COLO668 (cell line): ENCODE results near the gene GLYATL1.

Experiments
- DNase-seq: peaks from one replicate; lab custom pipeline; 2025; ENCODE audit not compliant: unreplicated experiment; lab: John Stamatoyannopoulos, UW

GLYATL1 gene

DNA sequence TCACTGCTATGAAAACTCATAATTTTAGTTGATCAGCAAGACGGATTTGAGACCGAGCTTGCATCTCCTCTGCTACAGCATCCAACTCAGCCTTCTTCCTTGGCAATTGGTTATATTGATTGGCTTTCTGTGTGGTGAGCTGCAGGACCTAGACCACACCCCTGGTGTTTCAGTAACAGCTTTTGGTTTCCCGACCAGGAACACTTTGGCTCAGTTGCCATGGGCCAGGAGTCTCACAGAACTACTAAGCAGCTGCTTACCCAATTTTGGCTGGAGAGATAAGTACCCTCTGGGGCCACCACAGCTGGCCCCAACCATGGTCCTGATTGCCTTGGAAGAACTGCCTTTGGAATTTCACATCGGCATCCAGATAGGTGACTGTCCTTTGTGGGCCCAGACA is at the start of gene GLYATL1:
Gene GLYATL1, plus strand, starts transcription at position 212 of the 400 bp plus-strand sequence. CDS start 7,600 bp downstream, outside the sequence.
- no peak for DNase-seq

DNA sequence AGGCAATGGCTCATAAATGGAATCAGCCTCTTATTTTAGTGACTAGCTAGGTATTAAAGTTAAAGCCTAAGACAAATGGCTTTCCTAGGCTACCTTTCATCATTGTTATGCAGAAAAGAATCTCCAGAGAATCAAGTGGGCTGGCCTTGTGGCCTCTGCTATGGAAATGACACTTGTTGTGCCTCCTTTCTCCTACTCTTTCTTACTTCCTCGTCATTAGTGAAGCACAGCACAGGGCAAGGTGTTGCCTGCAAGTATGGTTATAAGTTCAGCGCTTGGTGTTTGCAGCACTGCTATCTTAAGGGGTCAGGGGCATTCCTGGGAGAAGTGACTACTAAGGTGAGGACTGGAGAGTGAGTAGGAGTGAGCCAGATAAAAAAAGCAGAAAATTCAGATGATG is 45.4 kb upstream of the GLYATL1 start:
- no peak for DNase-seq

- DNase-seq, result no peak
These were observed 41.2 kb upstream of the GLYATL1 start for GRCh38 chr11:58898106-58898505.

DNA sequence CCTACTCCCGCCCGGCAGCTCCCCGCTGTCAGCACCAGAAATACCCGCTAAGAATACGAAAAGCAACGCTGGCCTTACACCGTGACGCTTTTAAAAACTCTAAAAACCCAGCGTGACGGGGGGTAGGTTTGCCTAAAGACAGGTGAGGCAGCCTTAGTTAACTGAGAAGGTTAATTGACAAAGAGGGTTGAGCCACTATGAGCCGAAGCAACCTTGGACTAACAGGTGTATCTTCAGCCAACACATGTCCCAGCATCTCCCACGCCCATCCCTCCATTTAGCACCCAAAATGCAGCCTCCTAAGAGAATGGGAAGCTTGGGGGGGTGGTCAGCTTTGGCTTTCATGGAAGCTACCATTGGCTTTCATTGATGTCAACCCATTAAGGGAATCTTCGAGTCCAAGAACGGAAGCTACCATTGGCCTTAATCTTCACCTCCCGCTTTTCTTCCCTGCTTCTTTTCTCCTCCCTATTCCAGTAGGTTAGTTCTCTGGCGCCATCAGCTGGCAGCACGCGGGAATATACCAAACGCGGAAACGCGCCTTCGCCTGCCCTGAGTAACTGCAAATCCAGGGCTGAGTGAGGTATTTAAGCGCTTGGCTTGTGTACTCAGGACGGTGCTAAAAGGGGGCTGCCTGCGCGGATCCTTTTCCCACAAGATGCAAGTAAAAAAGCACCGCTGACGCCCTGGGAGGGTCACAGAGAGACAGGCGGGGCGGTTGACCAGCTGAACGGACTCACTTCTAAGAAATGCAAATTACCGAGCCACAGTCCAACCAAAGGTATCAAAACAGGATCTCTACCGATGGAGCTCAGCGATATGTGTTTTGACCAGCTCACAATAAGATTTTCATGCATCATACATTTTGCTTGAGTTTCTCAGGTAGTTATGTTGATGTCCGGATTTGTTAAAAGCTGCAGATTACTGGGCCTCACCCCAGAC is 38.5 kb upstream of the GLYATL1 start:
- no peak for DNase-seq

DNA sequence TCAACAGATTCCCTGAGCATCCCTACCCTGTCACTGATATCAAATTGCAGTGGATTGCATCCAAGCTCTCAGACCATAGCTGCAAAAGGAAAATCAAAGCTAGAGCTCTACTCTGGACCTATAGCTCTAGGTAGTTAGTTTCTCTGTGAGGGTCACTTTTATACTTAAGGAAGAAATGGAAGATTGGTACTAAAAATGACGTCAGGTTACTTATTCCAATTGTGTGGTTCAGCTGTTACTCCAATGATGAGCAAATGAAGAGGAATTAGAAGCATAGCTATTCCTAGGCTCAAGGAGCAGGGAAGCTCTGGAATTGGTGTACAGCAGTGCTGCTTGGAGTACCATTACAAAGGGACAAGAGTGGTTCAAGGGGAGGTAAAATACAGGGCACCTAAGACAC is 36.4 kb upstream of the GLYATL1 start:
- DNase-seq, result no peak

- DNase-seq, result peak; percentile 70
These were observed 34.1 kb upstream of the GLYATL1 start for GRCh38 chr11:58905011-58905720.

GRCh38 chr11:58905721-58906547 is 33.4 kb upstream of the GLYATL1 start:
- peak; percentile 87 for DNase-seq

DNA sequence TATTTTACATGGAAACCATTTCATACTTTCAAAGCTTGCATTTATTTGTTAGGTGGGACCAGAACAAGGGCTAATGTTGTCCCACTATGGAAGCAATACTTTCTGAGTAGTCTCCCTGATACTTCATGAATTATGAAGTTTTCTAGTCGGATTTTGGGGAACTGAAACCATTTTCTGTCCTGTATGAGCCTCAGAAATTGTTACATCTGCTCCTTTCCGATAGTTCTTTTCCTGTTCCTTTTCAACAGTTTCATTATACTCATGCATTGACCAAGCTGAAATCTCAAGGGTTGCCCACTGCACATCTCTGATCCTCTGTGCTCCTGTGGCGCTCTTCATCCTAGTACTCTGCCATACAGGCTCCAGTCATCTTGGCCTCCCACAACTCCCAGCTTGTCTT is 31.5 kb upstream of the GLYATL1 start:
- DNase-seq, result no peak

GRCh38 chr11:58912124-58912523 is 27.2 kb upstream of the GLYATL1 start:
- no peak for DNase-seq

DNA sequence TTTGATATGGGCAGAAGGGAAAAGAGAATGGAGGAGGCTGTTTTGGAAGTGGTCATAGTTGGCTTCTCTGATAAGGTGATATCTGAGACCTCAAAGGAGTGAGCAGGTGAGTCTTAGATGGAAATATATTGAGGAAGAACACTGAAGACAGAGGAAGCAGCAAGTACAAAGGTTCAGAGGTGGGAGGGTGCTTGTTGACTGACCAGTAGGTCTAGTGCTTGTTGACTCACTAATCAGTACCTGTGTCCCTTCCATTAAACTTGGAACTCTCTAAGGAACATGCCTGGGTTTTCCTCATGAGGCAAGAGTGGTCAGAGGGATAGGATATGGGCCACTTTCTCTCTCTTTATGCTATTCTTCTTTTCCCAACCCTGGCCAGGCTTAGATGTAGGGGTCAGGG is 25.6 kb upstream of the GLYATL1 start:
- DNase-seq, result no peak

DNA sequence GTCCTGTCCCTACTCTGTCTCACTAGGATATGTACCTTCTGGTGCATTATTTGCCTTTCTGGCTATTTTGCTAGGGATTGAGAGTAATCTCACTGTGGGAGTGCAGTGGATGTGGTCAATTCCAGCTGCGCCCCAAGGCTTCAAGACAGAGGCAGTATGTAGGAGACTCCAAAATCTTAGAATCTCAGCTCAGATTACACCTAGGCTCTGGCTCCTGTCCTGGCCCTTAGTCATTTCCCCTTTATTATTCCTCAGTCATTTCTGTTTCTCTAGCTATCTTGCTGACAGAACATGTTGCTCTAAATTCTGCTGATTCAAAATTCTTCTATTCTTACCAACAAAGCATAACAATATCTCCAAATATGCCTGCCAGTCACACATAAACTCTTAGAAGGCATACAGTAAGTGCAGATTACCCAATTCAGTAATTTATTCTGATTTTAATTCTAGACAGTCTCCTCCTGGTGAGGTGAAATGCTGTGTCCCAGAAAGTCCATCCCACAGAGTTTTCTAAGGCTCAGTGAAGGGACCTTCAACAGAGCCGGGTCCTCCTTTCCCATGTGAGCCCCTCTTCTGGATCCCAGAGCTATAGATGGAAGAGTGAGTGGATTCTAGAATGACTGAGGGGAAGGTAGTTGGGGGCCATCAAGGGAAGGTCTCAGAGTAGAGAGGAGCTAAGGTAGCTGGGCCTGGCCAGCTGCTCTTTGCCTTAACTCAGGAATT is 24.3 kb upstream of the GLYATL1 start:
- DNase-seq, result no peak

- no peak for DNase-seq
These were observed 22.7 kb upstream of the GLYATL1 start for GRCh38 chr11:58916637-58917036.

- DNase-seq, result no peak
These were observed 22.0 kb upstream of the GLYATL1 start for GRCh38 chr11:58917159-58917783.

DNA sequence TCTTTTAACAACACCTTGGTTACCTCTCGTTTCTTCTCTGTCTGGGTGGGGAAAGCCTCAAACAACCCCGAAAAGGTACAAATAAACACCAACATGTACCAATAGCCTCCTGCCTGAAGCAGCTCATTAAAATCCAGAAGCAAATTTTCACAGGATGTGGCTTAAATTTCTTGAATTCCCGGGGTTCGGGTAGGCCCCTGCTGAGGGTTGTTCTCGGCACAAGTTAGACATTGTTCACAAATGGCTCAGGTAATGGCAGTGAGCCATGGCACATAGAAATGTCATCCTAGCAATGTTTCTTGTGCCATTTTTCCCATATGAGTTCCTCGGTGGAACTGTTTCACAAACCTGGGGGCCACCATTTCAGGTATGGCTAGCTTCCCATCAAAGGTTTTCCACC is 19.7 kb upstream of the GLYATL1 start:
- no peak for DNase-seq

DNA sequence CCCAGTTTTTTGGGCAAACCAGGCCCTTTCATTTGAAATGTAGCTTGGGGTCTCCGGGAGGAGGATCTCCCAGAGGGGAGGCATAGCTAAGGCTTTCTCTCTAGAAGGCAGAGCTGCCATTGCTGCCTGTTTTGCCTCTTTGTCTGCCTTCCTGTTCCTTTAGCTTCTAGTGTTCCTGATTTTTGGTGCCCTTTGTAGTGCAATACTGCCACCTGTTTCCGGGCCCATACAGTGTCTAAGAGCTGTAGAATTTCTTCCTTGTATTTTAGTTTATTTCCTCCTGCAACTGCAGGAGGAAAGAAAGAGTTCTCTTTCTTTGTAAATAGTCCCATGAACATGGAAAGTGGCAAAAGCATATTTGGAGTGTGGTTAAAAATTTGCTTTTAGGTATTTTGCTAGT is 19.3 kb upstream of the GLYATL1 start:
- DNase-seq, result no peak

- peak; percentile 31 for DNase-seq
These were observed 17.4 kb upstream of the GLYATL1 start for GRCh38 chr11:58921778-58922390.

- no peak for DNase-seq
These were observed 16.8 kb upstream of the GLYATL1 start for GRCh38 chr11:58922479-58922878.

DNA sequence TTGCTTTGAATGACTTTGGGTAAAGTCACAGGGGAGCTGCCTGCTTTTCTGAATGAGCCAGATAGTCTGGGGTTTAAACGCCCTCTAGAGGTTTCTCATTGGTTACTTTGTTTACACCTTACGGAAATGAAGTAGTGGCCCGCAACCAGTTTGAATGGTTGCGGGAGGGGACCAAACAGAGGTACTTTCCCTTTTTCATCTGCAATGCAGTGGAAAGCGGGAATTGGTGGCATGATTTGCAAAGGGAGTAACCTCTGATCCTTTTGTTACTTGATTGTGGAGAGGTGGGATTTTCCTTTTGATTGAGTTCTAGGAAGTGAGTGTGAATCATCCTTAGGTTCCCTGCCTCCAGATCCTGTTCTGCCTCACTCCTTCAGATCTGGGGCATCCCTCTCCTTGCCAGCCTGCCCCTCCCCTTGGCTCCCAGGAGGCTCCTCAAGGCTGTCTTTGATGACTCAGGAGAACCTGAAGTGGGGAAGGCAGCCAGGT is 15.9 kb upstream of the GLYATL1 start:
- peak; percentile 13 for DNase-seq

DNA sequence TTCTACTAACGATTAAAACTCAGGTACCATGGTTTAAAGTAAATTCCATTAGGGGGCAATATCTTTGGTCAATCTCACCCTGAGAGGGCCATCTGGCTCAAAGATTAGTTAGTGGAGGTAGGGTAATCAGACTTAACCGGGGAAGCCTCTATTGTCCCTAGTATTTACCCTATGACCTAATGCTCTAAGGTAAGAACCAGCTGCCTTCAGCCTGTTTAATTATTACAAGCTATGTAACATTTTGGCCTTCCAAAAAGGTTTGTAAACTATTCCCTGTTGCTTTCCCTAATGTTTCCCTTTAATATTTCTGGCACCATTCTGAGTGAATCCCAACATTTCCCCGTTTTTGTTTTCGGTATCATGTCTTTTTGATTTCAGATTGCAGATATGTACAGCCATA is 15.1 kb upstream of the GLYATL1 start:
- DNase-seq, result peak; percentile 25

GRCh38 chr11:58926251-58926650 is 13.0 kb upstream of the GLYATL1 start:
- DNase-seq, result peak; percentile 65
